MCF 10A (cell line): Measurements from ENCODE around the gene FAT2. TPM values are rescaled to one million over a fixed set of nuclear protein-coding genes. Genes with fewer than 3 reads are reported as not detected.
A peak's percentile ranks its signal among the peaks of the same experiment; 100 is the strongest.

Experiments
- BruUV-seq: library from RNA; stranded (reverse); fragments of 400-500 nt; replicated peaks from 2 replicates; lab custom pipeline; 2021; lab: Mats Ljungman, UMichigan
- CTCF ChIA-PET: fragments of 300-600 bp; sonication (Branson Sonifier 250); formaldehyde crosslinking; extraction: SDS; loops from one replicate; lab custom pipeline; 2021; ENCODE audit warnings: antibody characterized with exemption, inconsistent platforms; lab: Yijun Ruan, JAX
- POLR2A ChIA-PET: fragments of 300-600, 350-650 bp; sonication (Branson Sonifier 250); formaldehyde crosslinking; extraction: SDS; loops from one replicate; lab custom pipeline; 2020; ENCODE audit warnings: antibody characterized with exemption, inconsistent platforms; lab: Yijun Ruan, JAX
- DNase-seq: peaks from one replicate; pipeline ENCODE4 v3.0.0-alpha.2; 2018; ENCODE audit not compliant: unreplicated experiment
- H3K27ac Mint-ChIP-seq: one replicate; pipeline ENCODE4 v1.8.0; 2022; ENCODE audit warnings: mild to moderate bottlenecking, low read depth, mixed read lengths; ENCODE audit not compliant: unreplicated experiment
- H3K27me3 Mint-ChIP-seq: one replicate; pipeline ENCODE4 v1.8.0; 2022; ENCODE audit warnings: mixed read lengths; ENCODE audit not compliant: insufficient read depth, unreplicated experiment
- H3K36me3 Mint-ChIP-seq: one replicate; pipeline ENCODE4 v1.8.0; 2022; ENCODE audit warnings: mild to moderate bottlenecking, moderate library complexity, mixed read lengths; ENCODE audit not compliant: insufficient read depth, unreplicated experiment
- H3K4me1 Mint-ChIP-seq: one replicate; pipeline ENCODE4 v1.8.0; 2022; ENCODE audit warnings: mixed read lengths; ENCODE audit not compliant: insufficient read depth, unreplicated experiment
- H3K4me3 Mint-ChIP-seq: one replicate; pipeline ENCODE4 v1.8.0; 2022; ENCODE audit warnings: mild to moderate bottlenecking, moderate library complexity, mixed read lengths; ENCODE audit not compliant: unreplicated experiment
- H3K9me3 Mint-ChIP-seq: one replicate; pipeline ENCODE4 v1.8.0; 2022; ENCODE audit warnings: mixed read lengths; ENCODE audit not compliant: unreplicated experiment
- CTCF ChIP-seq: fragments of 200-600 bp; IDR thresholded peaks from one replicate; pipeline ENCODE4 v1.8.0; 2022; ENCODE audit warnings: antibody characterized with exemption, mild to moderate bottlenecking; ENCODE audit not compliant: unreplicated experiment
- intact Hi-C: fragments of 100-400 bp; cut with micrococcal nuclease; formaldehyde crosslinking; loops from 2 replicates; pipeline ENCODE4 v1.14.1; 2022
- total RNA-seq: library from RNA; stranded (reverse); gene quantifications from 2 replicates; pipeline ENCODE4 v1.2.3, GENCODE V29; 2022

The FAT2 gene
- total RNA-seq, 1 experiment from 2014 or later: 9.9 TPM

DNA sequence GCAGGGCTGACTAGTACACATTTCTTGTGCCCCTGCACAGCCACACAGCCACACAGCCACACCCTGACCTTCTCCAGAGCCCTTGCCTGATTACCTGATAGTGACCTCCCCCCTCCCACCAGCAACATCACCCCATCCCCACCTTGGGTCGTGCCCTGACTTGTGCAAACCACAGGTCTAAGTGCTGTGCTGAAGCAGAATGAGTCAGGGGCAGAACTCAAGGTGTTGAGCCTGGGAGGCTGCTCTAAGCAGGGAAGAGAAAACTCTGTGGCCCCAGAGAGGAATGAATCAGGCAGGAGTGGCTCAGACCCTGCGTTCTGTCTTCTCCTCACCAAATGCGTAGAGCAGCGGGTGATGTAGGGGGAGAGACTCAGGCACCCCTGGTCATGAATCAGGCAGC is 24.3 kb upstream of the FAT2 start:
- CTCF ChIA-PET: interaction anchor here (1.2 to 18.4 kb wide), 7 partner anchors 9 to 44 kb away, joined by 3 to 174 read pairs (median 5); partner anchors contain the start of gene FAT2
- BruUV-seq: no TSS peak
- Mint-ChIP-seq H3K4me1 (peaks cover 79% of the 10 kb centered on the region), H3K4me3 (peak overlapping the region; percentile 4), H3K27ac (peak overlapping the region; percentile 52), H3K27me3 (no peaks in the 10 kb centered on the region), H3K36me3 (no peaks in the 10 kb centered on the region), H3K9me3 (no peaks in the 10 kb centered on the region)
- POLR2A ChIA-PET: interaction anchor here (1.3 to 22.5 kb wide), 7 partner anchors 13 to 157 kb away, joined by 3 to 535 read pairs (median 105); partner anchors contain the start of genes FAT2 and G3BP1
- TF ChIP-seq CTCF: no peak
- intact Hi-C loops: loop anchor here (2.0 to 5.0 kb wide), 2 partner anchors 27 to 43 kb away; no protein-coding TSS in a partner anchor
- peak; percentile 99 for DNase-seq

DNA sequence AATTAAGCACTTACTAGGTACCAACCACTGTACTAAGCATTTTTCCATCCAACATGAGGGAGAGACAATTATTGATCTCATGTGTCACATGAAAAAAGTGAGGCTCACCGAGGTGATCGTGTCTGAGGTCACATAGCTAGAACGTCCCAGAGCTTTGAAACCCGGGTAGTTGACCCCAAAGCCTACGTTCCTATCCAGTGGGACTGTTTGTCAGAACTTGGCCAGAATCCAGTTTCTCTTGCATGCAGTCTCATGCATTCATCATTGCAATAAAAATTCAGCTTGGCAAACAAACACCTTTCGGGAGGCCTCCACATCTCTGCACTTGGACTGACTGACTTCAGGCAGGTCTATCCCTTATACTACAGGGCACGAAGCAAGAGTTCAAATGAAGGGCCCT is 23.4 kb upstream of the FAT2 start:
- peak overlapping the region; percentile 52 for H3K27ac Mint-ChIP-seq
- no peaks in the 10 kb centered on the region for H3K27me3 Mint-ChIP-seq
- CTCF ChIA-PET: interaction anchor here (1.0 to 18.4 kb wide), 11 partner anchors 9 to 94 kb away, joined by 3 to 174 read pairs (median 4); no protein-coding TSS in a partner anchor
- no peak overlapping the region for H3K4me3 Mint-ChIP-seq
- no peaks in the 10 kb centered on the region for H3K9me3 Mint-ChIP-seq
- H3K4me1 Mint-ChIP-seq: peaks cover 72% of the 10 kb centered on the region
- no peak for TF ChIP-seq CTCF
- no peaks in the 10 kb centered on the region for H3K36me3 Mint-ChIP-seq
- POLR2A ChIA-PET: interaction anchor here (0.6 to 22.5 kb wide), 10 partner anchors 12 to 735 kb away, joined by 3 to 535 read pairs (median 11); partner anchors contain the start of genes FAT2 and GM2A
- DNase-seq: peak; percentile 57
- no TSS peak for BruUV-seq
- intact Hi-C loops: loop anchor here (2.0 kb wide), 1 partner anchor 26 kb away; no protein-coding TSS in a partner anchor

DNA sequence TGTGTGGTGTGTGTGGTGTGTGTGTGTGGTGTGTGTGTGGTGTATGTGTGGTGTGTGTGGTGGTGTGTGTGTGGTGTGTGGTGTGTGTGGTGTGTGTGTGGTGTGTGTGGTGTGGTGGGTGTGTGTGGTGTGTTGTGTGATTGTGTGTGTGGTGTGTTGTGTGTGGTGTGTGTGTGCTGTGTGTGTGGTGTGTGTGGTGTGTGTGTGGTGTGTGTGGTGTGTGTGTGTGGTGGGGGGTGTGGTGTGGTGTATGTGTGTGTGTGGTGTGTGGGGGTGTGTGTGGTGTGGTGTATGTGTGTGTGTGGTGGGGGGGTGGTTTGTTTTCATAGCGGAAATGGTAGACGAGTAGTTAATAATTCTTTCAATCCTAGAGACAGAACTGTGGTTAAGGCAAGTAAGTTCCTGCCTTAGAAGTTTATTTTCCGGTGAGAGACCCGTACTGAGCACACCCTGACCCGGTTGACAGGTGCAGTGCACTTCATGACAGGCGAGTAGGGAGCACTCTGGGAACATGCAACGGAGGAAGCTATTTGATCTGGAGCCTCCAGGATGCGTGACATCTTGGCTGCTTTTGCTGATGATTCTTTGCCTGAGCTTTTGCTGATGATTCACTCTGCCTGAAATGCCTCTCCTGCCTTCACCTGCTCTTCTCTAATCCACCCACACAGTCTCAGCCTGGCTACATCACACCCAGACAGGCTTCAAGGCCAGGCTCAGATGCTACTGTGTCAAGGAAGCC is 21.7 kb upstream of the FAT2 start:
- peak; percentile 93 for DNase-seq
- CTCF ChIA-PET: interaction anchor here (0.6 to 18.4 kb wide), 12 partner anchors 9 to 571 kb away, joined by 3 to 174 read pairs (median 4); no protein-coding TSS in a partner anchor

More for the DNA sequence above, 21.7 kb upstream of the FAT2 start:
- no peak overlapping the region for H3K4me3 Mint-ChIP-seq
- H3K9me3 Mint-ChIP-seq: no peaks in the 10 kb centered on the region
- BruUV-seq: no TSS peak
- intact Hi-C loops: no loop called here
- POLR2A ChIA-PET: interaction anchor here (0.6 to 22.5 kb wide), 14 partner anchors 11 to 360 kb away, joined by 3 to 535 read pairs (median 9); partner anchors contain the start of genes FAT2 and GM2A
- H3K36me3 Mint-ChIP-seq: no peaks in the 10 kb centered on the region
- H3K27ac Mint-ChIP-seq: peak overlapping the region; percentile 30
- H3K27me3 Mint-ChIP-seq: no peaks in the 10 kb centered on the region
- H3K4me1 Mint-ChIP-seq: peaks cover 56% of the 10 kb centered on the region
- no peak for TF ChIP-seq CTCF
